Measurements from ENCODE around the gene AAMDC. TPM values are rescaled to one million over a fixed set of nuclear protein-coding genes. Genes with fewer than 3 reads are reported as not detected.

The AAMDC gene
- polyA plus RNA-seq, 1 donor from 2014 or later, result 9.7 TPM

GRCh38 chr11:77828926-77829325 lies 8.0 kb downstream of the AAMDC start:
- Histone ChIP-seq H3K79me2 (replicated peaks; ENCODE audit: insufficient read depth, low read length) (no peaks in the 10 kb centered on the region), H2AFZ (ENCODE audit: low read depth, low read length) (no peak overlapping the region), H3F3A (ENCODE audit: insufficient read depth, low read length, poor library complexity, severe bottlenecking) (no peaks in the 10 kb centered on the region), H3K36me3 (ENCODE audit: insufficient read depth, low read length) (no peaks in the 10 kb centered on the region), H3K4me3 (ENCODE audit: low read length) (no peak overlapping the region), H3K27ac (ENCODE audit: low read length) (no peak overlapping the region), H4K20me1 (ENCODE audit: insufficient read depth) (no peaks in the 10 kb centered on the region), H3K9me2 (ENCODE audit: insufficient read depth, low read length) (no peaks in the 10 kb centered on the region), H3K9me3 (ENCODE audit: low read length) (no peaks in the 10 kb centered on the region), H3K4me2 (ENCODE audit: low read length) (no peak overlapping the region), H3K27me3 (ENCODE audit: insufficient read depth, low read depth, low read length) (no peaks in the 10 kb centered on the region), H3K9ac (ENCODE audit: low read length) (no peak overlapping the region)
- TF ChIP-seq, protein P1, sequence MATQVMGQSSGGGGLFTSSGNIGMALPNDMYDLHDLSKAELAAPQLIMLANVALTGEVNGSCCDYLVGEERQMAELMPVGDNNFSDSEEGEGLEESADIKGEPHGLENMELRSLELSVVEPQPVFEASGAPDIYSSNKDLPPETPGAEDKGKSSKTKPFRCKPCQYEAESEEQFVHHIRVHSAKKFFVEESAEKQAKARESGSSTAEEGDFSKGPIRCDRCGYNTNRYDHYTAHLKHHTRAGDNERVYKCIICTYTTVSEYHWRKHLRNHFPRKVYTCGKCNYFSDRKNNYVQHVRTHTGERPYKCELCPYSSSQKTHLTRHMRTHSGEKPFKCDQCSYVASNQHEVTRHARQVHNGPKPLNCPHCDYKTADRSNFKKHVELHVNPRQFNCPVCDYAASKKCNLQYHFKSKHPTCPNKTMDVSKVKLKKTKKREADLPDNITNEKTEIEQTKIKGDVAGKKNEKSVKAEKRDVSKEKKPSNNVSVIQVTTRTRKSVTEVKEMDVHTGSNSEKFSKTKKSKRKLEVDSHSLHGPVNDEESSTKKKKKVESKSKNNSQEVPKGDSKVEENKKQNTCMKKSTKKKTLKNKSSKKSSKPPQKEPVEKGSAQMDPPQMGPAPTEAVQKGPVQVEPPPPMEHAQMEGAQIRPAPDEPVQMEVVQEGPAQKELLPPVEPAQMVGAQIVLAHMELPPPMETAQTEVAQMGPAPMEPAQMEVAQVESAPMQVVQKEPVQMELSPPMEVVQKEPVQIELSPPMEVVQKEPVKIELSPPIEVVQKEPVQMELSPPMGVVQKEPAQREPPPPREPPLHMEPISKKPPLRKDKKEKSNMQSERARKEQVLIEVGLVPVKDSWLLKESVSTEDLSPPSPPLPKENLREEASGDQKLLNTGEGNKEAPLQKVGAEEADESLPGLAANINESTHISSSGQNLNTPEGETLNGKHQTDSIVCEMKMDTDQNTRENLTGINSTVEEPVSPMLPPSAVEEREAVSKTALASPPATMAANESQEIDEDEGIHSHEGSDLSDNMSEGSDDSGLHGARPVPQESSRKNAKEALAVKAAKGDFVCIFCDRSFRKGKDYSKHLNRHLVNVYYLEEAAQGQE (IDR thresholded peaks at IDR 0.05; ENCODE audit: borderline replicate concordance), result no peak
- TF ChIP-seq SMC3 (conservative IDR thresholded peaks at IDR 0.05; ENCODE audit: poor library complexity), result no peak
- no peak for TF ChIP-seq EZH2 (IDR thresholded peaks at IDR 0.05; ENCODE audit: borderline replicate concordance, insufficient read depth, low read length, poor library complexity, severe bottlenecking)
- TF ChIP-seq MXI1 (conservative IDR thresholded peaks at IDR 0.05; ENCODE audit: poor library complexity, severe bottlenecking), result no peak
- TF ChIP-seq RAD21 (conservative IDR thresholded peaks at IDR 0.05), result no peak
- TF ChIP-seq TAF1 (IDR thresholded peaks at IDR 0.05; ENCODE audit: low read depth), result no peak
- TF ChIP-seq POLR2AphosphoS5 (IDR thresholded peaks at IDR 0.05), result no peak
- no peak for TF ChIP-seq CTCF (IDR thresholded peaks at IDR 0.05; ENCODE audit: poor library complexity, severe bottlenecking)

DNA sequence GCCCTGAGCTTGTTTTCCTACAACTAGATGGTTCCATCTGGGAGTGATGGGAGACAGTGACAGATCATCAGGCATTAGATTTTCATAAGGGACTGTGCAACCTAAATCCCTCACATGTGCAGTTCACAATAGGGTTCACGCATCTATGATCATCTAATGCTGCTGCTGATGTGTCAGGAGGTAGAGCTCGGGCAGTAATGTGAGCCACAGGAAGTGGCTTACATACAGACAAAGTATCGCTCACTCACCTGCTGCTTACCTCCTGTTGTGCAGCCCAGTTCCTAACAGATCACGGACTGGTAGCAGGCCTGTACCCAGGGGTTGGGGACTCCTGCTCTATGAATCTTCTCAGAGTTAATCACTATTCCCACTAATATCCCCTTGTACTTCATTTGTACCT lies 12.4 kb downstream of the AAMDC start:
- Histone ChIP-seq H2AFZ (ENCODE audit: low read depth, low read length) (no peak overlapping the region), H3K4me2 (ENCODE audit: low read length) (no peak overlapping the region), H3K9ac (ENCODE audit: low read length) (no peak overlapping the region), H3K9me2 (ENCODE audit: insufficient read depth, low read length) (no peaks in the 10 kb centered on the region), H3K9me3 (ENCODE audit: low read length) (no peaks in the 10 kb centered on the region), H4K20me1 (ENCODE audit: insufficient read depth) (no peaks in the 10 kb centered on the region), H3K79me2 (replicated peaks; ENCODE audit: insufficient read depth, low read length) (no peaks in the 10 kb centered on the region), H3F3A (ENCODE audit: insufficient read depth, low read length, poor library complexity, severe bottlenecking) (no peaks in the 10 kb centered on the region), H3K4me3 (ENCODE audit: low read length) (no peak overlapping the region), H3K36me3 (ENCODE audit: insufficient read depth, low read length) (no peaks in the 10 kb centered on the region), H3K27ac (ENCODE audit: low read length) (no peak overlapping the region), H3K27me3 (ENCODE audit: insufficient read depth, low read depth, low read length) (no peaks in the 10 kb centered on the region)
- TF ChIP-seq EZH2 (IDR thresholded peaks at IDR 0.05; ENCODE audit: borderline replicate concordance, insufficient read depth, low read length, poor library complexity, severe bottlenecking) (no peak), TAF1 (IDR thresholded peaks at IDR 0.05; ENCODE audit: low read depth) (no peak), EP300 (conservative IDR thresholded peaks at IDR 0.05; ENCODE audit: poor library complexity, severe bottlenecking) (no peak), MXI1 (conservative IDR thresholded peaks at IDR 0.05; ENCODE audit: poor library complexity, severe bottlenecking) (no peak), RAD21 (conservative IDR thresholded peaks at IDR 0.05) (no peak), SMC3 (conservative IDR thresholded peaks at IDR 0.05; ENCODE audit: poor library complexity) (no peak), POLR2AphosphoS5 (IDR thresholded peaks at IDR 0.05) (no peak), CTCF (IDR thresholded peaks at IDR 0.05; ENCODE audit: poor library complexity, severe bottlenecking) (no peak)
- TF ChIP-seq, protein P1 (IDR thresholded peaks at IDR 0.05; ENCODE audit: borderline replicate concordance), result no peak

Data from neural cell (in vitro differentiated cells).